NCI-H526 treated with DMSO at 0.1 percent for 48 hours (cell line): ENCODE data around the gene VEGFA.

Experiments
- DNase-seq: peaks from one replicate; lab custom pipeline; 2025; lab: John Stamatoyannopoulos, UW

The VEGFA gene

GRCh38 chr6:43785220-43785752 lies 15.3 kb downstream of the VEGFA start:
- no peak for DNase-seq

GRCh38 chr6:43785904-43786303 lies 15.9 kb downstream of the VEGFA start:
- DNase-seq, result no peak

GRCh38 chr6:43786664-43787329 lies 16.8 kb downstream of the VEGFA start:
- DNase-seq, result no peak

- no peak for DNase-seq
Measured at GRCh38 chr6:43788301-43788700, 18.3 kb downstream of the VEGFA start.

GRCh38 chr6:43789447-43789846 lies 19.4 kb downstream of the VEGFA start:
- DNase-seq, result no peak

- DNase-seq, result no peak
Measured at GRCh38 chr6:43790031-43790430, 20.0 kb downstream of the VEGFA start.

GRCh38 chr6:43791745-43792422 lies 21.9 kb downstream of the VEGFA start:
- DNase-seq, result no peak

GRCh38 chr6:43793154-43793874 lies 23.3 kb downstream of the VEGFA start:
- DNase-seq, result no peak

- DNase-seq, result no peak
Measured at GRCh38 chr6:43793875-43794242, 23.8 kb downstream of the VEGFA start.

GRCh38 chr6:43795421-43795820 lies 25.4 kb downstream of the VEGFA start:
- no peak for DNase-seq

- DNase-seq, result no peak
Measured at GRCh38 chr6:43796168-43796567, 26.2 kb downstream of the VEGFA start.

GRCh38 chr6:43796903-43797890 lies 27.2 kb downstream of the VEGFA start:
- no peak for DNase-seq

GRCh38 chr6:43797919-43798318 lies 27.9 kb downstream of the VEGFA start:
- DNase-seq, result no peak

- no peak for DNase-seq
Measured at GRCh38 chr6:43798688-43799444, 28.9 kb downstream of the VEGFA start.

GRCh38 chr6:43799551-43800297 lies 29.7 kb downstream of the VEGFA start:
- no peak for DNase-seq

- DNase-seq, result no peak
Measured at GRCh38 chr6:43800298-43800623, 30.2 kb downstream of the VEGFA start.

GRCh38 chr6:43800746-43801494 lies 30.9 kb downstream of the VEGFA start:
- DNase-seq, result no peak

- DNase-seq, result no peak
Measured at GRCh38 chr6:43801495-43802181, 31.6 kb downstream of the VEGFA start.
